UCSD-AML1 (cell line): ENCODE results near the gene HSPB7.
"Not testable (repeated sequence)": the region's sequence is repeated elsewhere in the genome, so short reads cannot be mapped to it uniquely, and the experiment has no call there.

Experiments
- DNase-seq: peaks from one replicate; lab custom pipeline; 2025; ENCODE audit not compliant: unreplicated experiment; lab: John Stamatoyannopoulos, UW

The HSPB7 gene

DNA sequence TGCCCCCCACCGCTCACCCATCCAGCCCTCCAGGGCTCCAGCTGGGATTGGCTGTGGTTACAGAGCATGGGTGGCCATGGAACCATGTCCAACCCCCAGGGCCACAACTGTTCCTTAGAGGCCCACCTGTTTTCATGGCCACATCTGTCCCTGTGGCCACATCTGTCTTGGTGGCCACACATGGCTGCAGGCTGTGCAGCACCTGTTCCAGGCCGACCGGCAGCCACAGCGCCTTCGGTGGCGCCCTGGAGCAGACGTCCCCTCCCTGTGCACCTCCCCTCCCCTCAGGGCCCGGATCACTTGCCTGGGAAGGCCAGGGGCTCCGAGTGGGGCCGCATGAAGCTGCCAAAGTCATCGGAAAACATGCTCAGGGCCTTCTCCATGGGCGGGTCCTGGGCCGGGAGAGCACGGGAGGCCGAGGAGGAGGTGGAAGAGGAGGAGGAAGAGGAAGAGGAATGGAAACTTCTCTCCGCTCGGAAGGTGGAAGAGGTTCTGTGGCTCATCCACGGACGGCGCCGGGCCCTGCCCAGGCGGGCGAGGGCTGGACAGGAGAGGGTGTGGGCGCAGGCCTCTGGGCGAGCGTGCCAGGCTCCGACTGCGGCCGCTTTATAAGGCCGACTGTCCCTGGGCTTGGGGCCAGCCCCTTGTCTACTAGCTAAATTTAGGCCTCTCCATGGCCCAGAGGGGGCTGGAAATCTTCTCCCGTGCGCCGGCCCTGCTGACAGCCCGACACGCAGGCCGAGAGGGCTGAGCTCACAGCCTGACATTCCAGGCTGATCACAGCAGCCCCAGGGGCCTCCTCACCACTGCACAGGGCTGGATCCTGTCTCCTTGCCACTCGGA, at the start of gene HSPB7:
Gene HSPB7 (minus strand): TSS at position 583 of the 843 bp plus-strand sequence. CDS start 80 bp downstream, at position 503.
- DNase-seq: no peak

GRCh38 chr1:16067127-16067768, 49.4 kb upstream of the HSPB7 start:
- DNase-seq: no peak

DNA sequence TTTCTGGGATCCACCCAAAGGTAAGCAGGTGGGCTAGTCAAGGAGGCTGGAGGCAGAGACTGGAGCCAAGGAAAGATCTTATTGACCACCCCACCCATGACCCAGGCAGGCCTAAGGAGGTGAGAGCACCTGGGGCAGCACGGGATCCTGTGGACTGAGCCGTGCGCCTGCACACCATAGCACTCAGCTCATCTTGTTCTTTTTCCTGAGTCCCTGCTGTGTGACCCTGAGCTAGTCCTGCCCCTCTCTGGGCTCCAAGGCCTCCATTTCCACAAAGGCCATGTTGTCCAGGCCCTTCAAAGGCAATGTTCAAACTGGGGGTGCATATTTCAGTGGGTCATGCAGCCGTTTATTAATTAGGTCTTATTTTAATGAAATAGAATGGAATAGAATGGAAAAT, 48.4 kb upstream of the HSPB7 start:
- DNase-seq: no peak

DNA sequence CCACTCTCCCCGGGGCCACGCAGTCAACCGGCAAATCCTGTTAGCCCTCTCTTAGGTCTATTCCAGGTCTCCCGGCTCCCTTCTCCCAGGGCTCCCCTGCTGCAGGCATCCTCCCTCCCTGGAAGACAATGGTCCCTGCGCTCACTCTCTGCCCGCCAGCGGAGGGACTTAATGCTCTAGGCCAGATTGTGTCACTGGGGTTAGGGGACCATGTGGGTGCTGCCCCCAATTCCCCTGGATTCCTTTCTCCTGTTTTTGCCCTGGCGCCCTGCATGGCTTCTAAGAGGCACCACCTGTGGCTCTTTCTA, 47.4 kb upstream of the HSPB7 start:
- DNase-seq: no peak

DNA sequence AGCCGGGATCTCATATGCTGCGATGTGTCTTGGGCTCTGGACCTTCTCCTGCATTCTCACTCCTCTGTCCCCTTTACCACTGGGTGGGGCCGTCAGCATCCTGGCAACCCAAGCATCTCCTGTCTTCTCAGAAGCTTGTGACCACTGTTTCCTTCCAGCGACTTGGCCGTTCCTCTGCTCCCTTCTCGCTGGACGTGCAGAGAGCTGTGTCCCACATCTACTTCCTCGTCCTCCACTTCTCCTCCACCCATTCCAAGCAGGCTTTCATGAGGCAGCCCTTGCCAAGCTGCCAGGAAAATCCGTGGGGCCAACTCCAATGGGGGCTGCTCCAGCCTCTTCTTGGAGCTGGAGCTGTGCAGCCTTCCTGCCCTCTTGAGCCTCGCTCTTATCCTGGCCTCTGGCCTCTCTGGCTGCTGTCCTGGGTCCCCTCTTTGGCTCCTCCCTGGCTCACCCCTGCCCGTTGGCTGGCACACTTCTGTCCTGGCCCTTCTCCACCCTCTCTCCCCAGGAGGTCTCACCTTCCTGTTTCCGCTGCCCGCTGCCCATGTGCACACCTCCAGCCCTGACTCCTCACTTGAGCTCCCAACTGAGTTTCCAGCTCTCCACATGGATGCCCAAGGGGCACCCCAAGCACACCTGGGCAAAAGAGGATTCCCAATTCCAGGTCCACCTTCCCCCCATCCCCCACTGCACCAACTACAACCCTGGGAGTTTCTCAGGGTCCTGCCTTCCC, 46.9 kb upstream of the HSPB7 start:
- DNase-seq: peak; percentile 25

- no peak for DNase-seq
Measured at GRCh38 chr1:16063921-16064320, 46.1 kb upstream of the HSPB7 start.

DNA sequence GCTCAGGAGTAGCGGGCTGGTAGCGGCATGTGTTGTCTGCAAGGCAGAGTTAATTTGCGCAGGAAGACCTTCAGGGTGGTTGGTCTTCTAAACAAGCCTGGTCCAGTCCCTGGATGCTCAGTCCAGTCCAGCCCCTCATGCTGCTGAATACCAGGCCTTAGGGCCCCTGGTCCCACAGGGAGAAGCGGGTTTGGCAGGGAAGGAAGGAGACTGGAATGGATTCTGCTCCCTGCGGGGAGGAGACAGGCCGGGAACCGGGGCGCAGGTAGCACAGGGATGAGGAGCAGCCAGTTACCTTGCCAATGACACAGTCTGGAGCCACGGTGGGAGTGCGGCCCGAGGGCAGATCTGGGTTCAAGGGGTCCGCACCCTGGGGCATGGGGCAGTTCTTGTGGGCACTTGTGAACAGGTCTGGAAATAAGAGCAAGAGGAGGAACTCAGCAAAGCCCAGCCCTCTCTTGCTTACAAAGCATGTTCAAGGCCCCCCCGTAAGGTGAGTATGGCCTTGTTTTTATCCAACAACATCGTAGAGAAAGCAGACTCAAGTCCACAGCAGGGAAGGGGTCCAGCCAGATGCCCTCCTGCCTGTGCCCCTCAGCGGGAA, 45.5 kb upstream of the HSPB7 start:
- no peak for DNase-seq

DNA sequence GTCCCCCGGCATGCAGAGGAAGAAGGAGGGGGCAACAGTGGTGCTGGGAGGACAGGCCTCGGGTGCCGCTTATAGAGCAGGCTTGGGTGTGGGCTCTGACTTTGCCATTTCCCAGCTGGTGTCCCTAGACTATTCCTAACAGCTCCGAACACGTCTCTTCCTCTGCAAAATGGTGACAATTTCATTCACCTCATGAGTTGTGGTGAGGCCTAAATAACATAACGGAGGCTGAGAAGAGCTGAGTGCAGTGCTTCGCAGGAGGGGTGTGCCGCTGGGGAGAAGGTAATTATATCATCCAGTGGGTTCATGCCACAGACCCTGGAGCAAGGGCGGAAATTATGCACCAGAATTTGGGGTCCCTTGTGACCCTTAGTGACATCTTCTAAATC, 44.8 kb upstream of the HSPB7 start:
- DNase-seq: not testable (repeated sequence)

DNA sequence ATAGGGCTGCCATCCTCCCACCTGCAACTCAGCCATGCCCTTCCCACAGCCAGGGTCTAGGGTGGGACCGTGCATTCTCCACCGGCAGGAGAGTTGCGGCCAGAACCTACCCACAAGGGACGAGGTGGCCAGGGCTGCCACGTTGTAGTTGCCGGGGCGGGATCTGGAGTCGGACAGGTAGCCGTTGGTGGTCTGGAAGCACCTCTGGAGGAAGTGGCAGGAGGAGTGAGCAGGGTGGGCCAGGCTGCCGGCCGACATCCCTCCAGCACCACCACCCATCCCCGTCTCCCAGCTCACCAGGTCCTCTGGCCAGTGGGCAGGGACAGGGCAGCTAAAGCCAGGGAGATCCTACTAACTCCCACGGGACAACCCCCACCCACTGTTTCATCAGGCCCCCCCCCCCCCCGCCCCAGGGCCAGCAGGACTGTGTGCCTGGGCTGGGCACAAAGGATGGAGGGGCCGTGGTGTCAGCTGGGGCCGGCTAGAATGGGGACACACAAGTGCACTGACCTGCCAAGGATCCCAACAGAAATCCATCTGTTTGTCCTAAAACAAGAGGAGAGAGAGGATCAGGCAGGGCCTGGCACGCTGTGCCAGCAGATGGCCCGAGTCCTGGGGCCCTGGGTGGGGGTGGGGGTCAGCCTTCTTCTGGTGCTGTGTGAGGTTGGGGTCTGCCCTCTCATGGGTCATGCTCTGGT, 44.3 kb upstream of the HSPB7 start:
- DNase-seq: not testable (repeated sequence)

GRCh38 chr1:16061266-16061665, 43.4 kb upstream of the HSPB7 start:
- DNase-seq: no peak

GRCh38 chr1:16058394-16059120, 40.7 kb upstream of the HSPB7 start:
- DNase-seq: not testable (repeated sequence)

DNA sequence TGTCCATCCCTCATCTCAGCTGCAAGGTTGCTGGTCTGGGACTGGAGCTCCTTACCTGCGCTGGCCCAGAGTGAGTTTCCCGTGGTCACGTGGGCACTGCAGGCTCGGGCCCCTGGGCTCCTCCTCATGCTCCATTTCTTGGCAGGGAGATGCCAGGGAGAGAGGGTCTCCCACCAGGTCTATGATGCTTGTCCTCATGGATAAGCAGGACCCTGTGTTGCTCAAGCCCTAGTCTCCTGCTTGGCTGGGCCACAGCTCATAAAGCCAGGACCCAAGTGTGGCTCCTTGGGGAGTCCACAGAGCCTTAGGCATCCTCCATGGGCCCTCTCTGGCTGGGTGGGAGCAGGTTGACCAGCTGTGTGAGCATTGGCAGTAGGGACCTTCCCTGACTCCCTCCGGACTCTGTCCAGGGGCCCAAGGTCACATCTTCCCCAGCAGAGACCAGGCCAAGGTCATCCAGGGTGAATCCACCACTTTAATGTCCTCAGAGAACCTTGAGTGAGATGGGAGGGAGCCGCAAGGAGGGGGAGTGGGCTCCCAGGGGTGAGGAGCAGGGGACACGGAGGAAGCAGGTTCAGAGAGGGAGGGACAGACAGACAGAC, 39.6 kb upstream of the HSPB7 start:
- not testable (repeated sequence) for DNase-seq

DNA sequence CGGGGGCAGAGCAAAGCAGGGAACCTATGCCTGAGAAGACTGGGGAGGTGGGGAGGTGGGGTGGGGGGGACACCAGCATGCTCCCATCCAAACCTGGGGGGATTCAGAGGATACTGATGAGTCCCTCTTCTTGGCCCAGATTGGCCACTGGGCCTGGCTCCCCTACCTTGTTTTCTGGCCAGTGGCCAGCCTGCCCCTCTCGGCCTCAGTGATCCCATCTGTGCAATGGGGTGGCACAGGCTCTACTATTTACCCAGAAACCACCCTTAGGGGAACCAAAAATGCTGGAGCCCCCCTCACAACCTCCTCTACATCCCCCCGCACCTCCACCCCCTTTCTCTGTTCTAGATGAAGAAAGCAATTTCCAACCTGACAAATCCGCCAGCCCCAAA, 38.7 kb upstream of the HSPB7 start:
- DNase-seq: not testable (repeated sequence)

- peak; percentile 82 for DNase-seq
Measured at GRCh38 chr1:16055613-16056520, 38.0 kb upstream of the HSPB7 start.

DNA sequence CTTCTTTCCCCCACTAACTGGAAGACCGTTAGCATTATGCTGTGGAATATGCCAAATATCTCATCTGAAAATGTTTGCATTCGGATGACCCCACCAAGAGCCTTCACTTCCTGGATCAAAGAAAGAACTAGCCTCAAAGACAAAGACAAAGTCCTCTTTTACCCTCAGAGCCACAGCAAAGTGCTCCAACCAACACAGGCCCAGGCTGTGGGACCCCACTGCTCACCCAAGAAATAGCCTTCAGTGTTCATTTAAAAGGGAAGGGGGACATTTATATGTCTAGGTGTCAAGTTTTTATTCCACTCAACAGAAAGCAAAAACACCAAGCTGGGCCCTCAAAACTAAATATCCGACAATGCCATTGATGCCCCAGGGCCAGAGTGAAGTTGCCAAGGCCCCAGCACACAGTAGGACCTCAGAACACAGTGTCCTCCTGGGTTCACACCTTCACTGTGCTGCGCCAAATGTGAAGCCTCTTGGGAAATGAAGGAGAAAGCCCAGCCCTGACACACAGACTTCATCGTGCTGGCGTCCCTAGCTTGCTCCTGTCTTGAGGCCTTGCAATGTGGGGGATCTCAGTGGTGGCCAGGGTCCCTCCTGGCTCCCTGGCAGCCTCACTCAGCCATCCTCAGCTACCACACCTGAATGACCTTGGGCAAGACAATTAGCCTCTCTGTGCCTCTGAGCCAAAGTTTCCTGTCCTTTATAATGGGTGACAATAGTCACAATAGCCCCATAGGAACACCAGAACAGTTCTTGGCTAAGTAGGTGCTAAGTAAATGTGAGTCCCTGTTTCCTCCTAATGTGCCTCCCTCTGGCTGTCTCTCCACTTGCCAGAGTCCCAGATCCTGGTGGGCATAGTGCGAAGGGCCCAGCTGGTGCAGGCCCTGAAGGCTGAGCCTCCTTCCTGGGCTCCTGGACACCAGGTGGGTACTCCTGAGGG, 37.0 kb upstream of the HSPB7 start:
- no peak for DNase-seq

DNA sequence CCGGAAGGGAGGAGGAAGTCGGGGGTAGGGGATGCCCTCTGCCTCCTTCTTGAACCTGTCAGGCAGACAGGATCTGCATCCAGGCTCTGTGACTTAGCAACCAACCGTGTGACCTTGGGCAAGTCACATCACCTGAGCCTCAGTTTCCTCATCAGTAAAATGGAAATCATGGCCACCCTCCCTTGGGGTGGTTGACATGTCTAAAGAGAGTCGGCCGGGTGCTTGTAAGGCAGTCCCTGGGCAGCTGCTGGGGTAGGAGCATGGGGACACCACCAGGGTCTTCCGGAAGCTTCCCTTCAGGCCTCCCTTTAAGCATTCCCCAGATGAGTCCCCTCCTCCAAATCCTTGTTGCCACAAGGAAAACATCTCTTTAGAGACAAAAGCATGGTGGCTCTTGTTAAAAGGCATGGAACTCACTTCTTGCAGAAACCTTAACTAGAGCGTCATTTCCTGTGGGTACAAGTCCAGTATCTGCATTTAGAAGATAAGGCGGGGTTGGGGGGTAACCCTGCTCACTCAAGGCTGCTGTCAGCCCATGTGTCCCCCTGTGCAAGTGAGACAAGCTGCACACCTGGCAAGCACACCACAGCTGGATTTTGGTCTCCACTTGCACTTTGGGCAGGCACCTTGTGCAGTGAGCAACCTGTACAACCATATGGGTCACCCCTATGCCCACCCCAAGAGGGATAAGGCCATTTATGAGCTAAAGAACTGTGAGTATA, 36.1 kb upstream of the HSPB7 start:
- DNase-seq: peak; percentile 29

GRCh38 chr1:16051949-16052348, 34.1 kb upstream of the HSPB7 start:
- DNase-seq: not testable (repeated sequence)
